ENCODE results near the gene DMPK.

DNA sequence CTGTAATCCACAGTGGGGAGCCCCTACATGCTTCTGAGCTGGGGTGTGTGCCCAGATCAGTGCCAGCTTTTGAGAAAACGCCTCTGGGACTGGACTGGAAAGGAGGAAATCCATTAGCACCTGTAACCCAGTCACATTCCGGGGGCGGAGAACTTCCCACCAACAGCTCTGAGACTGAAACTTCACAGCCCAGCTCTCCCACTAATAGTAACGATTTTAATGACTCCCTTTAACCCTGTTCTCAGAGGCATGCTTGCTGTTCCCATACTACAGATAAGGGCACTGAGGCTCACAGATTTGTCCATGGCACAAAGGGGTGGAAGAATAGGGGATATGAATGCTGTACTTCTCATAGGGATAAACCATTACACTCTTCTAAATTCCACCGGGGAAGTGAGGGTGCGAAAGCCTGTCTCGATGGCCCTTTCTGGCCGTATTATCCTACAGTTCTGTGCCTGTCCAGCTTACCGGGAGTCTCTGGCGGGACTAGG is 52.4 kb downstream of the DMPK start:
- TF ChIP-seq, protein P1, sequence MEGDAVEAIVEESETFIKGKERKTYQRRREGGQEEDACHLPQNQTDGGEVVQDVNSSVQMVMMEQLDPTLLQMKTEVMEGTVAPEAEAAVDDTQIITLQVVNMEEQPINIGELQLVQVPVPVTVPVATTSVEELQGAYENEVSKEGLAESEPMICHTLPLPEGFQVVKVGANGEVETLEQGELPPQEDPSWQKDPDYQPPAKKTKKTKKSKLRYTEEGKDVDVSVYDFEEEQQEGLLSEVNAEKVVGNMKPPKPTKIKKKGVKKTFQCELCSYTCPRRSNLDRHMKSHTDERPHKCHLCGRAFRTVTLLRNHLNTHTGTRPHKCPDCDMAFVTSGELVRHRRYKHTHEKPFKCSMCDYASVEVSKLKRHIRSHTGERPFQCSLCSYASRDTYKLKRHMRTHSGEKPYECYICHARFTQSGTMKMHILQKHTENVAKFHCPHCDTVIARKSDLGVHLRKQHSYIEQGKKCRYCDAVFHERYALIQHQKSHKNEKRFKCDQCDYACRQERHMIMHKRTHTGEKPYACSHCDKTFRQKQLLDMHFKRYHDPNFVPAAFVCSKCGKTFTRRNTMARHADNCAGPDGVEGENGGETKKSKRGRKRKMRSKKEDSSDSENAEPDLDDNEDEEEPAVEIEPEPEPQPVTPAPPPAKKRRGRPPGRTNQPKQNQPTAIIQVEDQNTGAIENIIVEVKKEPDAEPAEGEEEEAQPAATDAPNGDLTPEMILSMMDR (IDR thresholded peaks at IDR 0.05; ENCODE audit: insufficient read depth, low read length, poor library complexity, severe bottlenecking), result no peak
- no peak for TF ChIP-seq EZH2phosphoT487 (conservative IDR thresholded peaks at IDR 0.05; ENCODE audit: low read length)
